NCI-H446 treated with DMSO at 0.1 percent for 48 hours (cell line): Measurements from ENCODE around the gene COG7.
A peak's percentile ranks its signal among the peaks of the same experiment; 100 is the strongest.

Experiments
- DNase-seq: peaks from one replicate; lab custom pipeline; 2025; lab: John Stamatoyannopoulos, UW

Gene COG7

GRCh38 chr16:23357761-23358290 lies 95.2 kb downstream of the COG7 start:
- peak; percentile 17 for DNase-seq

GRCh38 chr16:23356941-23357340 lies 96.0 kb downstream of the COG7 start:
- no peak for DNase-seq

GRCh38 chr16:23355106-23355670 lies 97.8 kb downstream of the COG7 start:
- DNase-seq, result no peak

GRCh38 chr16:23354246-23354645 lies 98.7 kb downstream of the COG7 start:
- no peak for DNase-seq

- DNase-seq, result no peak
Observed at GRCh38 chr16:23353440-23353839, 99.5 kb downstream of the COG7 start.

- no peak for DNase-seq
Observed at GRCh38 chr16:23351360-23351759, 101.6 kb downstream of the COG7 start.

GRCh38 chr16:23348579-23349469 lies 104.2 kb downstream of the COG7 start:
- no peak for DNase-seq

- DNase-seq, result no peak
Observed at GRCh38 chr16:23345237-23345636, 107.8 kb downstream of the COG7 start.

GRCh38 chr16:23343643-23344612 lies 109.1 kb downstream of the COG7 start:
- no peak for DNase-seq

- DNase-seq, result no peak
Observed at GRCh38 chr16:23342083-23342640, 110.8 kb downstream of the COG7 start.

- DNase-seq, result no peak
Observed at GRCh38 chr16:23339787-23340186, 113.2 kb downstream of the COG7 start.
